Sigmoid colon (tissue), 7 donors: ENCODE results near the gene RPL5. TPM values are rescaled to one million over a fixed set of nuclear protein-coding genes. Genes with fewer than 3 reads are reported as not detected.
A peak's percentile ranks its signal among the peaks of the same experiment; 100 is the strongest.

ENCODE experiments used
- DNase-seq: peaks from one replicate; pipeline ENCODE4 v3.0.0-alpha.2; 2019
- H3K27ac ChIP-seq, 4 donors: fragments of 200-600 bp; sonication (generic); one replicate each; pipeline ENCODE4 v1.5.1; 2016 to 2019; ENCODE audit warnings: mild to moderate bottlenecking in 1 of 4
- H3K27me3 ChIP-seq, 3 donors: fragments of 200-600 bp; sonication (generic); one replicate each; pipeline ENCODE4 v1.5.1; 2019; ENCODE audit warnings: mild to moderate bottlenecking in 1 of 3
- H3K36me3 ChIP-seq, 4 donors: fragments of 200-600 bp; sonication (generic); one replicate each; pipeline ENCODE4 v1.5.1; 2016 to 2019
- H3K4me1 ChIP-seq, 4 donors: fragments of 200-600 bp; sonication (generic); one replicate each; pipeline ENCODE4 v1.5.1; 2017 to 2019
- H3K4me3 ChIP-seq, 4 donors: fragments of 200-600 bp; sonication (generic); one replicate each; pipeline ENCODE4 v1.5.1; 2017 to 2019; ENCODE audit warnings: mild to moderate bottlenecking in 2 of 4, moderate library complexity in 1 of 4
- H3K9me3 ChIP-seq, 4 donors: fragments of 200-600 bp in 3 of 4; sonication (generic) in 3 of 4; one replicate each; pipeline versions ENCODE4 v1.5.1 to v1.6.1; 2013 to 2019
- EP300 ChIP-seq, 4 donors: sonication (generic); formaldehyde crosslinking; IDR thresholded peaks; one replicate each; pipeline ENCODE4 v1.6.1; 2017; ENCODE audit warnings: antibody characterized with exemption in 4 of 4
- POLR2A ChIP-seq, 2 donors: fragments of 450-650 bp; IDR thresholded peaks; one replicate each; pipeline ENCODE4 v1.6.1; 2016; ENCODE audit warnings: antibody characterized with exemption in 2 of 2, mild to moderate bottlenecking in 2 of 2, moderate library complexity in 2 of 2
- POLR2AphosphoS5 ChIP-seq, 4 donors: sonication (generic); formaldehyde crosslinking; IDR thresholded peaks; one replicate each; pipeline ENCODE4 v1.6.1; 2017; ENCODE audit warnings: antibody characterized with exemption in 4 of 4
- WGBS, 2 donors: extraction: QIAGEN DNeasy Blood & Tissue Kit; methylation state at CpG; one replicate each; pipeline ENCODE4 v1.1.7; 2013; 5-methylcytosine and 5-hydroxymethylcytosine counted together
- intact Hi-C: fragments of 100-400 bp; cut with DNase I; formaldehyde crosslinking; loops from one replicate; pipeline ENCODE4 v1.15.1; 2023
- polyA plus RNA-seq, 3 donors: library from polyadenylated mRNA; stranded (reverse); fragments of 200-250 nt; gene quantifications; one replicate each; pipeline ENCODE4 v1.2.3, GENCODE V29; 2013
- total RNA-seq, 4 donors: library from RNA; depleted of rRNA; stranded (reverse); fragments of >200 nt; gene quantifications; one replicate each; pipeline ENCODE4 v1.1.0, GENCODE V29; 2016
- TF ChIP-seq, protein P1 (sequence below), 4 experiments: fragments of 450-650 bp in 3 of 4; fragments of 200-600 bp in 1 of 4; IDR thresholded peaks; one replicate each; pipeline ENCODE4 v1.5.1; 2016 to 2019; ENCODE audit warnings: antibody characterized with exemption in 4 of 4, mild to moderate bottlenecking in 3 of 4, moderate library complexity in 2 of 4
- donor health status: healthy with polysubstance abuse.
- donor health status: Bipolar disorder and iron deficiency.
- donor health status: healthy.

RPL5 gene
- total and polyA plus RNA-seq, 7 donors, result 1,392 to 3,236 (median 2,354) TPM

GRCh38 chr1:92817986-92818764 is 13.7 kb upstream of the RPL5 start:
- Histone ChIP-seq H3K27ac (no peak overlapping the region), H3K4me3 (no peak overlapping the region), H3K4me1 (no peaks in the 10 kb centered on the region), H3K9me3 (no peaks in the 10 kb centered on the region), H3K36me3 (no peaks in the 10 kb centered on the region), H3K27me3 (no peaks in the 10 kb centered on the region)
- no peak for DNase-seq
- WGBS, 2 donors, result 88 to 92% methylated on average over 3 of the region's 3 CpGs
- intact Hi-C loops, result loop anchor here (5.0 kb wide), 1 partner anchor 71 kb away; no protein-coding TSS in a partner anchor
- no peak for TF ChIP-seq EP300 (IDR thresholded peaks at IDR 0.05)
- TF ChIP-seq, protein P1, sequence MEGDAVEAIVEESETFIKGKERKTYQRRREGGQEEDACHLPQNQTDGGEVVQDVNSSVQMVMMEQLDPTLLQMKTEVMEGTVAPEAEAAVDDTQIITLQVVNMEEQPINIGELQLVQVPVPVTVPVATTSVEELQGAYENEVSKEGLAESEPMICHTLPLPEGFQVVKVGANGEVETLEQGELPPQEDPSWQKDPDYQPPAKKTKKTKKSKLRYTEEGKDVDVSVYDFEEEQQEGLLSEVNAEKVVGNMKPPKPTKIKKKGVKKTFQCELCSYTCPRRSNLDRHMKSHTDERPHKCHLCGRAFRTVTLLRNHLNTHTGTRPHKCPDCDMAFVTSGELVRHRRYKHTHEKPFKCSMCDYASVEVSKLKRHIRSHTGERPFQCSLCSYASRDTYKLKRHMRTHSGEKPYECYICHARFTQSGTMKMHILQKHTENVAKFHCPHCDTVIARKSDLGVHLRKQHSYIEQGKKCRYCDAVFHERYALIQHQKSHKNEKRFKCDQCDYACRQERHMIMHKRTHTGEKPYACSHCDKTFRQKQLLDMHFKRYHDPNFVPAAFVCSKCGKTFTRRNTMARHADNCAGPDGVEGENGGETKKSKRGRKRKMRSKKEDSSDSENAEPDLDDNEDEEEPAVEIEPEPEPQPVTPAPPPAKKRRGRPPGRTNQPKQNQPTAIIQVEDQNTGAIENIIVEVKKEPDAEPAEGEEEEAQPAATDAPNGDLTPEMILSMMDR (IDR thresholded peaks at IDR 0.05), result peak; percentile 34 to 75 (median 60)
- no peak for TF ChIP-seq POLR2A (IDR thresholded peaks at IDR 0.05)

DNA sequence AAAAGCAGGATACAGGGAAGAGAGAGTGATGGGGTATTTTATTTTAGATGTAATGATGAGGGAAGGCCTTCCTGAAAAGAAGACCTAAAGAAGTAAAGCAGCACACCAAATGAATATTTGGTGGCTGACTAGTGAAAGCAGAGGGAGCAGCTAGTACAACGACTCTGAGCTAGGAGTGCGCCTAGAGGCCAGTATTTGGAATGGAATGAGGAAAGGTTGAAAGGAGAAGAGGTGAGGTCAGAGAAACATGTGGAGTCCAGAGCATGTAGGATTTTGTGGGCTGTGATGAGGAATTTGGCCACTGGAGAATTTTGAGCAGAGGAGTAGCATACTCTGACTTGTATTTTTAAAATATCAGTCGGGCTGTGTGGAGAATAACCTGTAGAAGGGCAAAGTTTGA is 11.8 kb upstream of the RPL5 start:
- WGBS, 2 donors, result 73 to 83% methylated on average over 3 of the region's 3 CpGs
- Histone ChIP-seq H3K36me3 (no peaks in the 10 kb centered on the region), H3K9me3 (no peaks in the 10 kb centered on the region), H3K27me3 (no peaks in the 10 kb centered on the region), H3K27ac (no peak overlapping the region), H3K4me3 (no peak overlapping the region), H3K4me1 (no peaks in the 10 kb centered on the region)
- intact Hi-C loops, result no loop called here
- no peak for DNase-seq
- TF ChIP-seq EP300 (IDR thresholded peaks at IDR 0.05), result no peak
- TF ChIP-seq POLR2A (IDR thresholded peaks at IDR 0.05), result no peak
- no peak for TF ChIP-seq POLR2AphosphoS5 (IDR thresholded peaks at IDR 0.05)
- TF ChIP-seq, protein P1 (IDR thresholded peaks at IDR 0.05), result no peak

DNA sequence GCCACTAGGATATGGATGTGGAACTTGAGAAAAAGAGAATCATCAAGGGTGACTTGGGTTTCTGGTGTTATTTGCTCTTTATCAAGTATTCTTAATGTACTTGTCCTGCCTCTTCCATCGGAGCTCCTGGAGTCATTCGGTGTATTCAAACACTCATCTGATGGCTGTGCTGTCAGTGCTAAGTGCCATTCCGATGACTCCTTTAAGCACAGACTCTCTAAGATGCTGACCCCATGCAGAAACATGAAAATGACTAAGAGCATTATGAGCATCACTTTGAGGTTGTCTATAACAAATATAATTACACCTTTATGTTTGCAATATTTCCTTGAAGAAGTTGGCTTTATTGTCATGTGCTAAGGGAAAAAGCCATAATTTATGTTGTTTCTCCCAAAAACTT is 11.3 kb upstream of the RPL5 start:
- Histone ChIP-seq H3K4me3 (no peak overlapping the region), H3K27me3 (no peaks in the 10 kb centered on the region), H3K36me3 (no peaks in the 10 kb centered on the region), H3K9me3 (no peaks in the 10 kb centered on the region), H3K4me1 (no peaks in the 10 kb centered on the region), H3K27ac (no peak overlapping the region)
- no peak for DNase-seq
- intact Hi-C loops, result no loop called here
- WGBS, 2 donors, result 94 to 96% methylated on average over 3 of the region's 3 CpGs
- TF ChIP-seq, protein P1 (IDR thresholded peaks at IDR 0.05), result no peak
- TF ChIP-seq EP300 (IDR thresholded peaks at IDR 0.05) (no peak), POLR2A (IDR thresholded peaks at IDR 0.05) (no peak)

- intact Hi-C loops, result no loop called here
- no peak for DNase-seq
- 71 to 81% methylated on average over 3 of the region's 3 CpGs for WGBS, 2 donors
- Histone ChIP-seq H3K27me3 (no peaks in the 10 kb centered on the region), H3K4me1 (no peaks in the 10 kb centered on the region), H3K27ac (no peak overlapping the region), H3K9me3 (no peaks in the 10 kb centered on the region), H3K36me3 (no peaks in the 10 kb centered on the region), H3K4me3 (no peak overlapping the region)
- no peak for TF ChIP-seq POLR2AphosphoS5 (IDR thresholded peaks at IDR 0.05)
- TF ChIP-seq, protein P1 (IDR thresholded peaks at IDR 0.05), result no peak
- TF ChIP-seq EP300 (IDR thresholded peaks at IDR 0.05), result no peak
- TF ChIP-seq POLR2A (IDR thresholded peaks at IDR 0.05), result no peak
These were observed 9.0 kb upstream of the RPL5 start for GRCh38 chr1:92822879-92823278.

DNA sequence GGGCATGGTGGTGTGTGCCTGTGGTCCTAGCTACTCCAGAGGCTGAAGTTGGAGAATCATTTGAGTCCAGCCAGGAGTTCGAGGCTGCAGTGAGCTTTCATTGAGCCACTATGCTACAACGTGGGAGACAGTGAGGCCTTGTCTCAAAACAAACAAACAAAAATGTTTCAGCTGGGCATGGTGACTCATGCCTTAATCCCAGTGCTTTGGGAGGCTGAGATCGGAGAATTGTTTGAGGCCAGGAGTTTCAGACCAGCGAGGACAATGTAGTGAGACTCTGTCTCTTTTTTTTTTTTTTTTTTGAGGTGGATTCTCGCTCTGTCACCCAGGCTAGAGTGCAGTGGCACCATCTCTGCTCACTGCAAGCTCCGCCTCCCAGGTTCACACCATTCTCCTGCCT is 5.0 kb upstream of the RPL5 start:
- no peaks in the 10 kb centered on the region for H3K36me3 ChIP-seq
- no peaks in the 10 kb centered on the region for H3K9me3 ChIP-seq
- WGBS, 2 donors, result 69 to 80% methylated on average over 6 of the region's 6 CpGs
- H3K4me1 ChIP-seq, result no peaks in the 10 kb centered on the region
- intact Hi-C loops, result no loop called here
- H3K27me3 ChIP-seq, result no peaks in the 10 kb centered on the region
- H3K27ac ChIP-seq, result no peak overlapping the region
- TF ChIP-seq POLR2AphosphoS5 (IDR thresholded peaks at IDR 0.05) (no peak), POLR2A (IDR thresholded peaks at IDR 0.05) (no peak), EP300 (IDR thresholded peaks at IDR 0.05) (no peak)
- TF ChIP-seq, protein P1 (IDR thresholded peaks at IDR 0.05), result no peak
- no peak overlapping the region for H3K4me3 ChIP-seq
- DNase-seq, result no peak
